Pancreas (tissue), 10 donors: ENCODE data around the gene ITPR2. TPM values are rescaled to one million over a fixed set of nuclear protein-coding genes. Genes with fewer than 3 reads are reported as not detected.
"Not testable (repeated sequence)": the region's sequence is repeated elsewhere in the genome, so short reads cannot be mapped to it uniquely, and the experiment has no call there.

Experiments
- ATAC-seq, 4 donors: fragments of 200-7000 bp; cut with Tn5 transposase; one replicate each; pipeline versions ENCODE4 v1.8.0 to v1.9.1; 2020; ENCODE audit warnings: mild to moderate bottlenecking in 4 of 4, moderate library complexity in 4 of 4
- DNase-seq, 6 donors: peaks; one replicate each; pipeline ENCODE4 v3.0.0-alpha.2; 2020
- FAIRE-seq: peaks from 2 replicates; lab custom pipeline; 2012; peaks lifted over from hg19 to GRCh38; lab: Jason Lieb, UNC
- H3K27ac ChIP-seq, 4 donors: fragments of 200-600 bp; sonication (generic); 1 replicate in 3 of 4; 2 replicates in 1 of 4; pipeline versions ENCODE4 v1.5.0 to v1.8.0; 2020
- H3K27me3 ChIP-seq, 4 donors: fragments of 200-600 bp; one replicate each; pipeline ENCODE4 v1.8.0; 2021
- H3K36me3 ChIP-seq, 3 donors: fragments of 200-600 bp; sonication (generic) in 1 of 3; one replicate each; pipeline versions ENCODE4 v1.5.0 to v1.8.0; 2020 to 2021
- H3K4me1 ChIP-seq, 3 donors: fragments of 200-600 bp; one replicate each; pipeline ENCODE4 v1.8.0; 2021
- H3K4me3 ChIP-seq, 4 donors: fragments of 200-600 bp; sonication (generic) in 2 of 4; one replicate each; pipeline versions ENCODE4 v1.5.0 to v1.8.0; 2020 to 2021
- H3K9me3 ChIP-seq, 4 donors: fragments of 200-600 bp; one replicate each; pipeline ENCODE4 v1.8.0; 2021
- CTCF ChIP-seq, 4 donors: fragments of 200-600 bp; sonication (generic) in 3 of 4; IDR thresholded peaks; one replicate each; pipeline versions ENCODE4 v1.5.0 to v1.8.0; 2021; ENCODE audit warnings: antibody characterized with exemption in 4 of 4
- WGBS, 2 donors: extraction: QIAGEN DNeasy Blood & Tissue Kit; methylation state at CpG; one replicate each; pipeline ENCODE4 v1.1.7; 2013; 5-methylcytosine and 5-hydroxymethylcytosine counted together
- intact Hi-C, 3 donors: fragments of 100-400 bp; cut with DNase I; formaldehyde crosslinking; loops; one replicate each; pipeline versions ENCODE4 v1.11.1 to v1.14.2; 2022
- polyA plus RNA-seq, 2 donors: library from polyadenylated mRNA; stranded (reverse); fragments of 200-250 nt; gene quantifications; one replicate each; pipeline ENCODE4 v1.2.3, GENCODE V29; 2013
- total RNA-seq, 6 donors: library from RNA; stranded (reverse); fragmentation: NEBNext Ultra II Directional in 4 of 6; extraction: Animal tissue kit (Norgen Biotek cat#: 25700) in 4 of 6; gene quantifications; one replicate each; pipeline versions ENCODE4 v1.2.1 to v1.2.4, GENCODE V29; 2021 to 2023
- donor health status: healthy with polysubstance abuse.
- donor health status: DM: no; HTN: no; CAD: no; lungs with moderate emphysema.
- donor health status: DM: no; HTN: no; CAD: no.
- donor health status: control.
- donor health status: control.
- donor health status: Bipolar disorder and iron deficiency.
- donor health status: DM: yes; HTN: yes; CAD: no.
- donor health status: DM: no; HTN: no; CAD: no.
- donor health status: DM: no; HTN: no; CAD: no.
- donor health status: DM: yes; HTN: yes; CAD: no.

Gene ITPR2
- total and polyA plus RNA-seq, 8 donors: 3.3 to 51.8 (median 25.5) TPM

GRCh38 chr12:26761775-26762174, 71.2 kb downstream of the ITPR2 start:
- no peak for TF ChIP-seq CTCF (IDR thresholded peaks at IDR 0.05)
- WGBS, 2 donors: 97 to 99% methylated on average over 3 of the region's 3 CpGs
- peaks cover 0 to 4% (median 0%) of the 10 kb centered on the region in 3 donors for H3K4me1 ChIP-seq
- ATAC-seq (no peak), FAIRE-seq (no peak), DNase-seq (no peak)
- no peak overlapping the region for H3K27ac ChIP-seq
- H3K9me3 ChIP-seq: no peaks in the 10 kb centered on the region
- no peaks in the 10 kb centered on the region for H3K36me3 ChIP-seq
- no peaks in the 10 kb centered on the region for H3K27me3 ChIP-seq
- H3K4me3 ChIP-seq: no peak overlapping the region
- intact Hi-C loops: no loop called here

- WGBS, 2 donors: 90 to 94% methylated on average over 3 of the region's 3 CpGs
- no peaks in the 10 kb centered on the region for H3K27me3 ChIP-seq
- H3K4me3 ChIP-seq: no peak overlapping the region
- no peak for DNase-seq
- no peaks in the 10 kb centered on the region for H3K9me3 ChIP-seq
- FAIRE-seq: no peak
- H3K36me3 ChIP-seq: no peaks in the 10 kb centered on the region
- no peaks in the 10 kb centered on the region for H3K4me1 ChIP-seq
- intact Hi-C loops: no loop called here
- TF ChIP-seq CTCF (IDR thresholded peaks at IDR 0.05): no peak
- H3K27ac ChIP-seq: no peak overlapping the region
- ATAC-seq: no peak
Measured at GRCh38 chr12:26760657-26761293, 72.2 kb downstream of the ITPR2 start.

- H3K4me1 ChIP-seq, H3K4me3 ChIP-seq, H3K27me3 ChIP-seq, H3K36me3 ChIP-seq, ATAC-seq, H3K9me3 ChIP-seq, FAIRE-seq, DNase-seq, H3K27ac ChIP-seq, intact Hi-C loops: not testable (repeated sequence)
- WGBS, 2 donors: 94 to 97% methylated on average over 3 of the region's 3 CpGs
Measured at GRCh38 chr12:26755362-26755761, 77.6 kb downstream of the ITPR2 start.

GRCh38 chr12:26754148-26754547, 78.8 kb downstream of the ITPR2 start:
- intact Hi-C loops: no loop called here
- TF ChIP-seq CTCF (IDR thresholded peaks at IDR 0.05): no peak
- no peaks in the 10 kb centered on the region for H3K36me3 ChIP-seq
- H3K27ac ChIP-seq: no peak overlapping the region
- no peaks in the 10 kb centered on the region for H3K9me3 ChIP-seq
- no peak overlapping the region for H3K4me3 ChIP-seq
- ATAC-seq (no peak), FAIRE-seq (peak; percentile 65), DNase-seq (no peak)
- peaks cover 0 to 9% (median 0%) of the 10 kb centered on the region in 3 donors for H3K4me1 ChIP-seq
- WGBS, 2 donors: 70 to 76% methylated on average over 3 of the region's 3 CpGs
- H3K27me3 ChIP-seq: no peaks in the 10 kb centered on the region

- H3K4me1 ChIP-seq: peaks cover 0 to 14% (median 0%) of the 10 kb centered on the region in 3 donors
- FAIRE-seq (no peak), ATAC-seq (no peak)
Measured at GRCh38 chr12:26751179-26751578, 81.8 kb downstream of the ITPR2 start.

More at GRCh38 chr12:26751179-26751578, 81.8 kb downstream of the ITPR2 start:
- H3K36me3 ChIP-seq: no peaks in the 10 kb centered on the region
- intact Hi-C loops: no loop called here
- no peak for TF ChIP-seq CTCF (IDR thresholded peaks at IDR 0.05)
- H3K27ac ChIP-seq: no peak overlapping the region
- H3K4me3 ChIP-seq: no peak overlapping the region
- no peak for DNase-seq
- no peaks in the 10 kb centered on the region for H3K9me3 ChIP-seq
- WGBS, 2 donors: 89 to 92% methylated on average over 4 of the region's 4 CpGs
- H3K27me3 ChIP-seq: no peaks in the 10 kb centered on the region
